PFSK-1 (cell line): Measurements from ENCODE around the gene HARS2.

ENCODE experiments used
- REST ChIP-seq, 2 experiments: IDR thresholded peaks; 2 replicates each; pipeline versions ENCODE4 v1.6.1 to v1.8.0; 2011 to 2012; ENCODE audit warnings: low read depth in 2 of 2, low read length in 2 of 2, control low read depth in 1 of 2, inconsistent platforms in 1 of 2, mild to moderate bottlenecking in 1 of 2, moderate library complexity in 1 of 2; ENCODE audit not compliant: insufficient read depth in 1 of 2
- SIN3A ChIP-seq: IDR thresholded peaks from 2 replicates; pipeline ENCODE4 v1.6.1; 2012; ENCODE audit warnings: mild to moderate bottlenecking, low read length, moderate library complexity, borderline replicate concordance; ENCODE audit not compliant: insufficient read depth
- TAF1 ChIP-seq: IDR thresholded peaks from 2 replicates; pipeline ENCODE4 v1.6.1; 2012; ENCODE audit warnings: low read length, control low read depth, borderline replicate concordance; ENCODE audit not compliant: insufficient read depth

GRCh38 chr5:140664030-140664358 lies 27.3 kb upstream of the HARS2 start:
- TF ChIP-seq REST (IDR thresholded peaks at IDR 0.05; ENCODE audit: insufficient read depth in 1 of 2, low read depth in 2 of 2, low read length in 2 of 2), result no peak
- TF ChIP-seq TAF1, result no peak
- no peak for TF ChIP-seq SIN3A
